H9 (cell line): ENCODE results near the gene R3HDML. TPM values are rescaled to one million over a fixed set of nuclear protein-coding genes. Genes with fewer than 3 reads are reported as not detected.

Source experiments
- DNase-seq: peaks from one replicate; pipeline ENCODE4 v3.0.0-alpha.2; 2017
- H2AFZ ChIP-seq: one replicate; pipeline ENCODE4 v1.6.1; 2013; ENCODE audit warnings: mild to moderate bottlenecking, low read length, control low read depth, moderate library complexity
- H2AK5ac ChIP-seq: 2 replicates; pipeline ENCODE4 v1.6.1; 2013; ENCODE audit warnings: low read length, control low read depth, mixed read lengths; ENCODE audit not compliant: insufficient read length
- H2BK120ac ChIP-seq: one replicate; pipeline ENCODE4 v1.6.1; 2013; ENCODE audit warnings: low read depth, mild to moderate bottlenecking, low read length, control low read depth, inconsistent platforms; ENCODE audit not compliant: poor library complexity, severe bottlenecking
- H2BK12ac ChIP-seq: 2 replicates; pipeline ENCODE4 v1.6.1; 2013; ENCODE audit warnings: low read length, control low read depth, mixed read lengths, low read depth; ENCODE audit not compliant: insufficient read length
- H2BK15ac ChIP-seq: 2 replicates; pipeline ENCODE4 v1.6.1; 2013; ENCODE audit warnings: low read depth, low read length, control low read depth
- H2BK20ac ChIP-seq: one replicate; pipeline ENCODE4 v1.6.1; 2013; ENCODE audit warnings: low read depth, mild to moderate bottlenecking, low read length, control low read depth, inconsistent platforms; ENCODE audit not compliant: poor library complexity, severe bottlenecking
- H2BK5ac ChIP-seq: 2 replicates; pipeline ENCODE4 v1.6.1; 2013; ENCODE audit warnings: low read length, control low read depth, mixed read lengths; ENCODE audit not compliant: insufficient read length
- H3K14ac ChIP-seq: 2 replicates; pipeline ENCODE4 v1.6.1; 2013; ENCODE audit warnings: low read length, control low read depth; ENCODE audit not compliant: insufficient read depth
- H3K18ac ChIP-seq: 2 replicates; pipeline ENCODE4 v1.6.1; 2013; ENCODE audit warnings: low read depth, mild to moderate bottlenecking, mixed read lengths, low read length, control low read depth; ENCODE audit not compliant: insufficient read length
- H3K23ac ChIP-seq: 2 replicates; pipeline ENCODE4 v1.6.1; 2013; ENCODE audit warnings: low read length, control low read depth, mixed read lengths, low read depth; ENCODE audit not compliant: insufficient read length
- H3K23me2 ChIP-seq: 2 replicates; pipeline ENCODE4 v1.6.1; 2013; ENCODE audit warnings: low read depth, mild to moderate bottlenecking, mixed read lengths, low read length, control low read depth; ENCODE audit not compliant: insufficient read length, poor library complexity, severe bottlenecking
- H3K27ac ChIP-seq: 2 replicates; pipeline ENCODE4 v1.5.1; 2013; ENCODE audit warnings: low read length, control low read depth, mixed read lengths, low read depth; ENCODE audit not compliant: insufficient read length
- H3K27me3 ChIP-seq: 2 replicates; pipeline ENCODE4 v1.6.1; 2013; ENCODE audit warnings: low read length, control low read depth, inconsistent platforms; ENCODE audit not compliant: insufficient read depth
- H3K4ac ChIP-seq: 2 replicates; pipeline ENCODE4 v1.6.1; 2013; ENCODE audit warnings: low read depth, mild to moderate bottlenecking, control low read depth, inconsistent platforms, low read length, moderate library complexity
- H3K4me1 ChIP-seq: 2 replicates; pipeline ENCODE4 v1.6.1; 2013; ENCODE audit warnings: low read length, control low read depth, inconsistent platforms; ENCODE audit not compliant: insufficient read depth
- H3K4me2 ChIP-seq: 2 replicates; pipeline ENCODE4 v1.6.1; 2013; ENCODE audit warnings: low read length, control low read depth, mixed read lengths; ENCODE audit not compliant: insufficient read length, insufficient read depth
- H3K56ac ChIP-seq: 2 replicates; pipeline ENCODE4 v1.6.1; 2013; ENCODE audit warnings: low read depth, mild to moderate bottlenecking, mixed read lengths, low read length, control low read depth; ENCODE audit not compliant: insufficient read length
- H3K79me1 ChIP-seq: 2 replicates; pipeline ENCODE4 v1.6.1; 2013; ENCODE audit warnings: low read depth, mild to moderate bottlenecking, moderate library complexity, low read length, control low read depth, inconsistent platforms; ENCODE audit not compliant: insufficient read depth, poor library complexity, severe bottlenecking
- H3K79me2 ChIP-seq: 2 replicates; pipeline ENCODE4 v1.6.1; 2013; ENCODE audit warnings: low read length, control low read depth, inconsistent platforms; ENCODE audit not compliant: insufficient read depth
- H3K9ac ChIP-seq: 2 replicates; pipeline ENCODE4 v1.6.1; 2013; ENCODE audit warnings: low read length, control low read depth, mixed read lengths; ENCODE audit not compliant: insufficient read length; ENCODE audit errors: extremely low read depth
- H3K9me3 ChIP-seq: one replicate; pipeline ENCODE4 v1.6.1; 2013; ENCODE audit warnings: low read depth, low read length, inconsistent platforms; ENCODE audit not compliant: control insufficient read depth
- H3T11ph ChIP-seq: one replicate; pipeline ENCODE4 v1.6.1; 2013; ENCODE audit warnings: mild to moderate bottlenecking, low read length, control low read depth, inconsistent platforms
- H4K20me1 ChIP-seq: one replicate; pipeline ENCODE4 v1.6.1; 2013; ENCODE audit not compliant: control insufficient read depth, insufficient read length, insufficient read depth
- H4K5ac ChIP-seq: 2 replicates; pipeline ENCODE4 v1.6.1; 2013; ENCODE audit warnings: low read depth, mild to moderate bottlenecking, mixed read lengths, low read length, control low read depth; ENCODE audit not compliant: insufficient read length
- H4K8ac ChIP-seq: replicated peaks from 2 replicates; pipeline ENCODE4 v1.6.1; 2013; ENCODE audit warnings: low read length, control low read depth, mixed read lengths, low read depth; ENCODE audit not compliant: insufficient read length
- H4K91ac ChIP-seq: 2 replicates; pipeline ENCODE4 v1.6.1; 2013; ENCODE audit warnings: low read depth, mild to moderate bottlenecking, moderate library complexity, mixed read lengths, low read length, control low read depth; ENCODE audit not compliant: insufficient read length
- H3K27ac Mint-ChIP-seq, 3 experiments: 2 replicates in 2 of 3; 3 replicates in 1 of 3; pipeline ENCODE4 v1.8.0; 2020 to 2021; ENCODE audit warnings: mixed read lengths in 3 of 3, mild to moderate bottlenecking in 1 of 3, moderate library complexity in 1 of 3
- H3K27me3 Mint-ChIP-seq: 2 replicates; pipeline ENCODE4 v1.8.0; 2021; ENCODE audit warnings: low read depth, mild to moderate bottlenecking, moderate library complexity, mixed read lengths
- H3K36me3 Mint-ChIP-seq, 3 experiments: 2 replicates in 2 of 3; 3 replicates in 1 of 3; pipeline ENCODE4 v1.8.0; 2020 to 2021; ENCODE audit warnings: low read depth in 3 of 3, mixed read lengths in 3 of 3; ENCODE audit not compliant: insufficient read depth in 1 of 3
- H3K4me1 Mint-ChIP-seq, 2 experiments: 2 replicates each; pipeline ENCODE4 v1.8.0; 2020; ENCODE audit warnings: mixed read lengths in 2 of 2
- H3K4me3 Mint-ChIP-seq, 2 experiments: 2 replicates in 1 of 2; 3 replicates in 1 of 2; pipeline ENCODE4 v1.8.0; 2020 to 2021; ENCODE audit warnings: mild to moderate bottlenecking in 2 of 2, mixed read lengths in 2 of 2, moderate library complexity in 1 of 2
- H3K9me3 Mint-ChIP-seq, 2 experiments: 2 replicates in 1 of 2; 3 replicates in 1 of 2; pipeline ENCODE4 v1.8.0; 2020; ENCODE audit warnings: mild to moderate bottlenecking in 2 of 2, mixed read lengths in 2 of 2, moderate library complexity in 1 of 2
- CTCF ChIP-seq: fragments of 200-600 bp; sonication (generic); conservative IDR thresholded peaks from 3 replicates; pipeline ENCODE4 v1.8.0; 2021; ENCODE audit warnings: antibody characterized with exemption, mild to moderate bottlenecking
- WGBS: extraction: QIAGEN DNeasy Blood & Tissue Kit; methylation state at CpG from one replicate; pipeline ENCODE4 v1.1.7; 2013; ENCODE audit warnings: missing lambda C conversion rate, low lambda C conversion rate, mixed read lengths; ENCODE audit not compliant: insufficient read length; ENCODE audit errors: extremely low coverage; 5-methylcytosine and 5-hydroxymethylcytosine counted together
- total RNA-seq: library from RNA; stranded (reverse); gene quantifications from 2 replicates; pipeline ENCODE4 v1.2.1, GENCODE V29; 2021

The R3HDML gene
- total RNA-seq, 1 experiment from 2014 or later = not detected

- Mint-ChIP-seq H3K27me3 (no peaks in the 10 kb centered on the region), H3K36me3 (peaks cover 0 to 2% (median 0%) of the 10 kb centered on the region in 3 experiments; a peak in 1 of 7 replicates), H3K4me3 (no peak overlapping the region), H3K9me3 (peaks cover 2 to 3% of the 10 kb centered on the region in 2 experiments; a peak in 4 of 5 replicates), H3K4me1 (peaks cover 8 to 9% of the 10 kb centered on the region in 2 experiments), H3K27ac (no peak overlapping the region)
- Histone ChIP-seq H3K79me1 (no peaks in the 10 kb centered on the region), H4K91ac (no peak overlapping the region), H2BK5ac (no peak overlapping the region), H4K8ac (no peak overlapping the region), H3K56ac (no peak overlapping the region), H3K23me2 (no peaks in the 10 kb centered on the region), H2BK15ac (no peak overlapping the region), H3K4me2 (no peak overlapping the region), H3K18ac (no peak overlapping the region), H2BK120ac (no peak overlapping the region), H3K4me1 (no peaks in the 10 kb centered on the region; the same call in 1 of the 2 replicates), H3K79me2 (no peaks in the 10 kb centered on the region), H2BK20ac (no peak overlapping the region), H3K23ac (no peak overlapping the region), H3K4ac (no peak overlapping the region), H3K9me3 (no peaks in the 10 kb centered on the region), H3K14ac (no peak overlapping the region), H4K20me1 (no peaks in the 10 kb centered on the region), H3K9ac (no peak overlapping the region), H3T11ph (no peak overlapping the region), H2AFZ (no peak overlapping the region), H2AK5ac (no peak overlapping the region), H2BK12ac (no peak overlapping the region), H3K27ac (no peak overlapping the region), H3K27me3 (no peaks in the 10 kb centered on the region), H4K5ac (no peak overlapping the region)
- no peak for TF ChIP-seq CTCF
- no peak for DNase-seq
- WGBS = no CpG with 5 or more reads among the region's 2 CpGs
Measured at GRCh38 chr20:44319839-44320422, 16.9 kb upstream of the R3HDML start.
